ENCODE results near the gene DIRAS3.

GRCh38 chr1:68047659-68048026, 2.8 kb downstream of the DIRAS3 start:
- TF ChIP-seq POLR2AphosphoS5 (IDR thresholded peaks at IDR 0.05; ENCODE audit: borderline replicate concordance, low read depth, low read length) (no peak), EZH2 (IDR thresholded peaks at IDR 0.05) (no peak)

Data from SK-N-MC (cell line).